GM21390 (cell line): ENCODE measurements around the gene GRB10.
"Not testable (repeated sequence)": the region's sequence is repeated elsewhere in the genome, so short reads cannot be mapped to it uniquely, and the experiment has no call there.

Experiments
- ATAC-seq: cut with Tn5 transposase; IDR thresholded peaks from one replicate; pipeline ENCODE4 v1.9.1; 2021; ENCODE audit not compliant: unreplicated experiment

Gene GRB10

DNA sequence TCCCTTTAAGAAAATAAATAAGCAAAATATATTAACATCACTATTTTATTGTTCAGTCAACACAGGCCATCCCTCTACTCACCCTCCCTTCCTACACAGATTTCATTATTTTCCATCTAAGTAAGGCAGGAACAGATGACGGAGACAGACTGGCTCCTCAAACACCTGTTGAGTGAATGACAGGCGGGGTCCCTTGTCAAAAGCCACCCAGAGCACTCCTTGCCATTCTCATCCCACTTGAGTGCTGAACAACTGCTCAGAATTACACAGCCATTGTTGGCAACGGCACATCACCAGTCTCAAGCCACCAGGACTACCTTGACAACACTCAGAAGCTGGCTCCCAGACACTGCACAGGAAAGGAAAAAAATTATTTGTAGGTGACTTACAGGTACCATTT, 3.3 kb downstream of the GRB10 start:
- no peak for ATAC-seq

DNA sequence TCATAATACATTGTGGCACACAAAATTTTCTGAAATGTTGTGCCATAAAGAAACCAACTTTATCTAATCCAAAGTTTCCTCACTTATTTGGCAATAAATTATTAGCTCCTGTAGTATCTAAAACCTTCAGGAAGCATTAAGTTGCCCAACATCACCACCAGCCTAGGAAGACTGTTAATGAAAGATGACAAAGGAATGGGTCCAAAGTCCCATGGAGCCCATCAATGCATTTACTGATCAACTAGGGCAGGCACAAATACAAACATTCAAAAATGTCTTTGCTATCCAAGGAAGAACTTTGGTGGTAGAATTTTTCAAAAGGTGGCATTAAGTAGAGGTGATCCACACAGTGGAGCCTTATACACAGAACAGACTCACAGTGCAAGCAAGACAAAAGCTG, 4.5 kb downstream of the GRB10 start:
- ATAC-seq: no peak

- no peak for ATAC-seq
These were observed 6.9 kb downstream of the GRB10 start for GRCh38 chr7:50775836-50776235.

DNA sequence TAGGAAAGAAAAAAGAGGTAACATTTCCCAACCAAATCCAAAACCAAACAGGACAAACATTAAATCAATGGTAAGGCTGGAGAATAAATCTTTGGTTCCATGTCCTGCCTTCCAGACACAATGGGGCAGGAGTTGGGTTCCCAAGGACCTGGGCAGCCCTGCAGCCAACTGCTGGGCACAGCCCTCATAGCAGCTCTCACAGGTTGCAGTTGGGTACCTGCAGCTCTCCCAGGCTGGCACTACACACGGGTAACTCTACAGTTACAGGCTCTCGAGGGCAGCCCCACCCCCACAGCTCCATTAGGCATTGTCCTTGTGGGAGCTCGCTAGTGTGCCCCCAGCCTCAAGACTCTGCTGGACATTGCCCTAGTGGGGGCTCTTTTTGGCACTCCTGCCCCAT, 7.5 kb downstream of the GRB10 start:
- ATAC-seq: no peak

DNA sequence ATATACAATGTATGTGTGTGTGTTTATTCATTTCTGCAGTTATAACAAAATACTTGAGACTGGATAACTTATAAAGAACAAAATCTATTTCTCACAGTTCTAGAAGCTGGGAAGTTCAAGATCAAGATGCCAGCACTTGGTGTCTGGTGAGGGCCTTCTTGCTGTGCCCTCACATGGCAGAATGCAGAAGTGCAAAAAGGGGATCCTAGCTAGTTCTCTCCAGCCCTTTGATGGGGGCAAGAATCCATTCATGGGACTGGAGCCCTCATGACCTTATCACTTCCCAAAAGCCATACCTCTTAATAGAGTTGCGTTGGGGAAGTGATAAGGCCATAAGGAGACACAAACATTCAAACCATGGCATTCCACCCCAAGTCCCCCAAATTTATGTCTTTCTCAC, 8.4 kb downstream of the GRB10 start:
- no peak for ATAC-seq

DNA sequence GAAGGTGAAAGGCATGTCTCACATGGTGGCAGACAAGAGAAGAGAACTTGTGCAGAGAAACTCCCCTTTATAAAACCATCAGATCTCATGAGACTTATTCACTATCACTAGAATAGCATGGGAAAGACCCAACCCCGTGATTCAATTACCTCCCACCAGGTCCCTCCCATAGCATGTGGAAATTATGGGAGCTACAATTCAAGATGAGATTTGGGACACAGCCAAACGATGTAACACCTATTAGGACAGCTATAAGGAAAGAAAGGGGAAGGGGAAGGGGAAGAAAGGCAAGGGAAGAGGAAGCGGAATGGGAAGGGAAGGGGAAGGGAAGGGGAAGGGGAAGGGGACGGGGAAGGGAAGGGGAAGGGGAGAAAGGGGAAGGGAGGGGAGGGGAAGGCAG, 9.6 kb downstream of the GRB10 start:
- not testable (repeated sequence) for ATAC-seq

DNA sequence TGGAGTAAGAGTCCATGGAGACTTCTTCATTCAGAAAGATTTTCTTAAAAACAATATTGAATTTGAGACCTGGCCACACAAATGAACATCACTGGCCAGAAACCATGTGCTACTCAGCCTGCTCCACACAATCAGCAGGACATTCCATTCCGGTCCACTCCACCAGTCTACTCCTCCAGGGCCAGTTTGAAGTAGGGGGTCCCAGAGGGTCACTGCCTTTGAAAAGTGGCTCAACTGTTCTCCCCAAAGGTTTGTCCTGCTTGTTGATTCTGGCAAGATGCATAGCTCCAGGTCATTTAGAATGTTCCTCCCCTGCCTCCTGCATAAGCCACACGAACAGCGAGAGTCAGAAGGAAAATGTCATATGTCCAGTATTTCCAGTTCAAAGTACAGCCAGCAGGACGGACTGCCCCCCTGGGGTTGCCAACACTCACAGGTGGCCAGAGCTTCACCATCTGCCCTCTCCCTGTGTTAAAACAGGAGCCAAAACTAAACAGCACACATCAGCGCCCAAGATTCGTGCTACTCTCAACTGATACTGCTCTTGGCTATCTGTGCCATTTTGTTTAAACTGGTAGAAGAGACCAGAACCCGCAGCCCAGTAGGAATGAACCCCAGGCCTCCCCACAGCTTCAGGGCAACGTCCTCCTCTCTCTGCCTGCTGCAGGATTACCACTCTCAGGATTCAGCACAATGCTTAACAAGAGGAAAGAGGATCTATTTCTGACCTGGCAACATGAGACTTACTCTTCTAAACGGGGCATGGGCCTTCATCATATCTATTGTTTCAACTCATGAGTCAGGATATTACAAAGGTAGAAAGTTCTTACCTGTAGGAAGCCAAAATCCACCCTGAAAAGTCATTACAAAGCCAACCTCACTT, 11.3 kb downstream of the GRB10 start:
- ATAC-seq: no peak

DNA sequence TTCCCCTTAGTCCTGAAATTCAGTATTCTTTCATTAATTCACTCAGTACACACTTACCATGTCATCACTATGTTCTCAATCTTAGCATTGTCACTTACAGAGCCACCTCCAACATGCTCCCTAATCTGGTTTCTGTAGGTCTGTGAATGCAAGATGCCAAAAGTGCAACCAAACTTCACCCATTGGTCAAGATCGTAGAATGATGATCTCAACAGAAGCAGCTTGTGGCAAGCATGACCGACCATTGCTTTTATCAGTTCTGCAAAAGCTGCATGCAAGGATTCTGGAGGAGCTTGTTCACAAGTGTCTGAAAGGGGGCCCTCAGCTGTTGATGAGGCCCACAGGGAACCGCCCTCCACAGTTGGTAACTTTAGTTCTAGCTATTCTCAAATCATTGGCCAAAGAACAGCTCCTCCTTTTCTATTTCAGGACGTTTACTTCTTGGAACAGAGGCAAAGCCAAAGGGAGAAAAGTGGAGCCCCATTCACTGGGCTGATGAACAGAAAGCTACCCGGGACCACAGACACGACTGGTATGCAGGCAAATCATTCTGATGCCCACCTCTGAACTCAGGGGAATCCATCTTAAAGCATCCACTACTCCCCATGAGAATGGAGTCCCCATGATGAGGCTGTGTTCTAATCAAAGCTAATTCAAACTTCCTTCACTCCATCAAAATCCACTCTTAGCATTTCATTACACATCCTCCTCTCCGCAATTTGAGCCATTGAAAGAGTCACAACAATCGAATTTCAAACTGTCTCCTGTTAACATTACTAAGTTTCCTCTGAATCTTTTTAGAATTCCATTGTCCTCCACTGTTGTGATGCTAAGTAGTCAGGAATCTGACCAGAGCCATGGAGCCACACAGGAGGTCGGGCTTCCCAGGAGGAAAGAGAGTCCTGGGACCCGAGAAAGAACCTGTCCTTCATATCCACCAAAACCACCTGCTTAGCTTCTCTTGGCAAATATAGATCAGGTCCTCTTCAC, 13.9 kb downstream of the GRB10 start:
- no peak for ATAC-seq

DNA sequence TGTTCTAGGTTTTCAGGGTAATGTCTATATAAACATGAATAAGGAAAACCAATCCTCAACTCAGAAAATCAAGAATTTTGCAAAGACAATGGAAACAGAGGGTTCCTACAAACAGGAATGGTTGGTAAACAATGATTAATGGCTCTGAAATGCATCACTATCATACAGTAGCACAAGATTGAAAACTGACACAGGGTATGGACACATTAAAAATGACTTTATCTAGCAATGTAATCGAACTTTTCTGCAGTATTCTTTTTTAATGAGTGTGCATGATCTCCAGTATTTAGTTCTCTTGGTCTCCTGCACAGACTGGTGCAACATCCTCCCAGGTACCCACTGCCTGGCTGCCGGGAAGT, 15.9 kb downstream of the GRB10 start:
- no peak for ATAC-seq

GRCh38 chr7:50766106-50766848, 16.4 kb downstream of the GRB10 start:
- ATAC-seq: no peak

GRCh38 chr7:50762337-50762736, 20.4 kb downstream of the GRB10 start:
- ATAC-seq: no peak

GRCh38 chr7:50761713-50762112, 21.0 kb downstream of the GRB10 start:
- ATAC-seq: no peak

DNA sequence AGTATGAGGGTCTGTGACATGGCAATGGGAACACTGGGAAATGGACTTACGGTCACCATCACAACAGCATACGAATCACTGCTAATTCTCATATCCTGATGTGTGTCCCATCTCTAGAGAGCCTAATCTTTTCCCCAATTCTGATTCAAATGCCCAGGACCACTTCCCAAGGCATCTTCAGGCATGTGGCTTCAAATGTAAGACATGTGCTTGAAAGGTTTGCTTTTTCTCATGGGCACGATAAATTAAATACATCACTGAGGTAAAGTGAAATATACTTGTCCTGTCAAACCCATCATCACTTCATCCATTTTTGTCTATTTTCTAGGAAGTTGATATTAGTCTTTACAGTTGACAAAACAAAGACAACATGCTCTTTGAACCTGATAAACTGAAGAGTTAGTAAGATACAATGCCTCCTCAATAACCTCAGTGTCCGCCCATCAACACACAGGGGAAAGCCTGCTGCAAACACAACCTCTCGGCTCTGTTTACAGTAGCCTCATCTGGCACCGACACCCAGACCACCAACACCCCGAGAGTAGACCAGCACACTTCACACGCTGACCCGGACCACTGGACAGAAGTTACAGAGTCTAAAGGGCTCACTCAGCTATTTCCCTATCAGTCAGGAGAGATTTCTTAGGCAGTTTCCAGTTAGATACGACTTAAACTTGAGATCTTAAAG, 24.8 kb downstream of the GRB10 start:
- no peak for ATAC-seq

GRCh38 chr7:50756180-50756579, 26.5 kb downstream of the GRB10 start:
- ATAC-seq: no peak

- no peak for ATAC-seq
These were observed 28.0 kb downstream of the GRB10 start for GRCh38 chr7:50754684-50755083.

- no peak for ATAC-seq
These were observed 28.5 kb downstream of the GRB10 start for GRCh38 chr7:50754241-50754640.

DNA sequence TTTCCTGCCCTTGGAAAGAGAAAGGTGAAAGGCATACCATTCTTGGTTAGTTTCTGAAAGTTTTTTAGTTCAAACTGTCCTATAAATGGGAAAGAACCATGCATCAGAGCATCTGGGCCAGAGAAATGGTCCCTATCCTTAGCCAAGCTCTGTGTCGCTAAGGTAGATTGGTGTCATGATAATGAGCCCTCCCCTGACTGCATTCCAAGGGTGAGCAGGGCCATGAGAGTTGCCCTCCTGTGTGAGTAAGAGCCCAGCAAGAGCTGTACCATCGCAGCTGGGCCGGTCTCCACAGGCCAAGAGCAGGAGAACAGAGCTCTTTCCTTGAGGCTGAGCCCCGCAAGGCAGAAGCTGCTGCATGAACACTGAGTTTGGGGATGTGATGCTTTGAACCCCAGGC, 30.3 kb downstream of the GRB10 start:
- ATAC-seq: no peak

DNA sequence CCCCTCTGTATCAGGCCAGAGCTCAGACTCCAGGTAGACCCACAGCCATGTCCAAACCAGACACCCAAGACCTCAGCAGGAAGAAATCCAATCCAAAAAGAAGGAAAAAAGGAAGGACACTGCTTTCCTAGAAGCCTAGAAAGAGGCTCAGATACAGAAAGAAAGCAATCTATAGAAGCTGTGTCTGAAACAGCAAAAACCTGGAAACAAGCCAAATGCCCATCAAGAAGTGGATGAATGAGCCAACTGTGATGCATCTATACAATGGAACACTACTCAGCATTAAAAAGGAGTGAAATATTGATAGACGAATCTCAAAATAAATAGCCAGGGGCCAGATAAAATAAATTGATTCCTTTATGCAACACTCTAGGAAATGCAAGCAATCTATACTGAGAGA, 31.6 kb downstream of the GRB10 start:
- ATAC-seq: no peak

DNA sequence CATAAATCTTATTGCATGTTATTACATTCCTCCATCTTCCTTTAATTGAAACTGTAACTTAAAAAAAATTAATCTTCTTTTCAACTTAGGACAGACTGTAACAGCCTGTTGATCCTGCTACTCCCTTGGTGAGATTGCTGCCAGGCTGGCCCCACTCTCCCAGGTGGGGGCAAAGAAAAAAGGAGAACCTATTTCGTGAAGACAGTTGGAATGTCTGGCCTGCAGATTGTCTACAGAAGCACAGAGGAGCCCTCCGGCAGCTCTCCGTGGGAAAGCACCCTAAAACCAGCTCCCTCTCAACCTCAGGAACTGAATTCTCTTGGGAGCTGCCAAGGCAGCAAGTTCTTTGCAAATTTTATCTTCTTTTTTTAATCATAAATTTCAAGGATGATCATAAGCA, 32.8 kb downstream of the GRB10 start:
- ATAC-seq: no peak

DNA sequence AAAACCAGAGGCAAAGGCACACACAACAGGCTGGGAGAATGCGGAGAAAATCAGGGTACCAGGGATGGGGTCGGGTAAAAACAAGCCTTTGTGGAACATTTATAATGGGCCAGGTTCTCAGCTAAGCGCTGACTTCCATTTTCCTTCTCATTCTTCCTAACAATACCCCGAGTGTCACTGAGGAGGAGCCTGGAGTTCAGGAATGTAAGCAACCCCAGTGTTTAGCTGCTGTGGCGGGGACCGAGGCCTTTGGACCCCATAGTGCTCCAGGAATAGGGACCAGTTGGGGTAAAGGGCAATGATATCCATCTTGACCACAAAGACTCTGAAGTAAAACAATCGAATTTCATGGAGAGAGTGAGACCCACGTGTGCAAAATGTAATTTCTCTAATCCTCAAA, 34.2 kb downstream of the GRB10 start:
- no peak for ATAC-seq

DNA sequence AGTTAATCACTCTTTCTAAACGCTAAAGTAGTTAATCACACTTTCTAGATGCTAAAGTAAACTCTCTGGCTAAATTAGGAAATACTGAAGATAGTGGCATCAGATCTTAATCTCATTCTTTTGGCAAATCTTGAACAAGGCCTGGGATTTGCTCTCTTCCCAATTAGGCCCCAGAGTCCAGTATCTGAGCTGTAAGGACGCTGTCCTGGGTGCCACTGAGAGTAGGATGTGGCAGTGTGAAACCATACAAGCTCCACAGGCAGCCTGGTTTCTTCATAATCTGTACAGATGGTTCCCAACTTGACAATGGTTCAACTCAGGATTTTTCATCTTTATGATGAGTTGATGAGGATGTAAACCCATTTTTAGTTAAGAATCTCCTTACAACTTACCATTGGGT, 36.9 kb downstream of the GRB10 start:
- no peak for ATAC-seq
